ENCODE measurements around the gene SYNGR3.

- TF ChIP-seq CTCF (IDR thresholded peaks at IDR 0.05) (no peak), POLR2A (IDR thresholded peaks at IDR 0.05) (no peak)
Observed at GRCh38 chr16:2042171-2042985, 52.6 kb downstream of the SYNGR3 start.
